ENCODE data around the gene ATP8B1.

Gene ATP8B1

DNA sequence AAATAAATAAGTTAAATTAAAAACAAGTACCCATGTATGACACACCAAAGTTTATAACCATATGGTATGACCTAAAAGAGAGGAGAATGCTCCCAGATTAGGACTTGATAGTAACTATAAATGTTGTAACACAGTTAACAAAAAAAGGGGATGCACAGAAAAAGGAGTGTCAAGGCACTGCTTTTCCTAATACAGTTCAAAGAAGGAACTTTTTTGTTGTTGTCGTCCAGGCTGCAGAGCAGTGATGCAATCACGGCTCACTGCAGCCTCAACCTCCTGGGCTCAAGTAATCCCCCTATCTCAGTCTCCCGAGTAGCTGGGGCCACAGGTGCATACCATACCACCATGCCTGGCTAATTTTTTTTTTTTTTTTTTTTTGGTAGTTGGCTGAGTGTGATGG lies 184.2 kb downstream of the ATP8B1 start:
- no peak for DNase-seq (ENCODE audit: low spot score)

- DNase-seq (ENCODE audit: low spot score): no peak
These were observed 199.2 kb downstream of the ATP8B1 start for GRCh38 chr18:57603871-57604270.

Data from AG08396 (cell line).